HepG2 (cell line): Measurements from ENCODE around the gene GPT2. TPM values are rescaled to one million over a fixed set of nuclear protein-coding genes. Genes with fewer than 3 reads are reported as not detected.

ENCODE experiments used
- CHCHD3 ChIP-seq: sonication (generic); formaldehyde crosslinking; IDR thresholded peaks from 2 replicates; pipeline ENCODE4 v1.8.0; 2022; ENCODE audit warnings: mild to moderate bottlenecking, missing genetic modification reagents, moderate library complexity
- MIXL1 ChIP-seq: IDR thresholded peaks from 2 replicates; pipeline ENCODE4 v1.6.1; 2016
- MZF1 ChIP-seq: sonication (generic); formaldehyde crosslinking; IDR thresholded peaks from 2 replicates; pipeline ENCODE4 v1.8.1; 2023; ENCODE audit warnings: mild to moderate bottlenecking, missing genetic modification reagents, borderline replicate concordance
- PAX8 ChIP-seq: sonication (generic); formaldehyde crosslinking; IDR thresholded peaks from 2 replicates; pipeline ENCODE4 v1.8.0; 2022; ENCODE audit warnings: mild to moderate bottlenecking, missing genetic modification reagents, borderline replicate concordance
- POLR2AphosphoS2 ChIP-seq: IDR thresholded peaks from 2 replicates; pipeline ENCODE4 v1.6.1; 2011; ENCODE audit warnings: low read depth, low read length, improper control_type of control experiment
- TCF7 ChIP-seq: sonication (generic); IDR thresholded peaks from 2 replicates; pipeline ENCODE4 v1.6.1; 2016; ENCODE audit warnings: antibody characterized with exemption, low read depth
- ZNF235 ChIP-seq: sonication (generic); formaldehyde crosslinking; IDR thresholded peaks from 2 replicates; pipeline ENCODE4 v1.8.1; 2023; ENCODE audit warnings: mild to moderate bottlenecking, missing genetic modification reagents, borderline replicate concordance
- ZNF275 ChIP-seq: sonication (generic); formaldehyde crosslinking; IDR thresholded peaks from 2 replicates; pipeline ENCODE4 v1.8.0; 2022; ENCODE audit warnings: missing genetic modification reagents, mild to moderate bottlenecking, inconsistent platforms, borderline replicate concordance
- ZNF607 ChIP-seq: sonication (generic); formaldehyde crosslinking; IDR thresholded peaks from 2 replicates; pipeline ENCODE4 v1.5.1; 2020; ENCODE audit warnings: missing genetic modification reagents, mild to moderate bottlenecking, borderline replicate concordance
- ZNF737 ChIP-seq: sonication (generic); formaldehyde crosslinking; IDR thresholded peaks from 2 replicates; pipeline ENCODE4 v1.5.0; 2020; ENCODE audit warnings: missing genetic modification reagents, mild to moderate bottlenecking, borderline replicate concordance
- ZSCAN31 ChIP-seq: sonication (generic); formaldehyde crosslinking; IDR thresholded peaks from 2 replicates; pipeline ENCODE4 v1.5.0; 2020; ENCODE audit warnings: low read depth, mild to moderate bottlenecking, missing genetic modification reagents
- polyA plus RNA-seq, 8 experiments: library from polyadenylated mRNA; depleted of rRNA in 3 of 8; stranded (reverse) in 7 of 8; unstranded in 1 of 8; fragments of >200 nt; fragmentation: Illumina TruSeq in 4 of 8; extraction: Trizol in 4 of 8; gene quantifications; 2 replicates each; pipeline versions ENCODE4 v1.2.1 to v1.2.3, GENCODE V29; 2011 to 2016; ENCODE audit warnings: low read depth in 4 of 8, missing spikeins in 1 of 8, mixed read lengths in 1 of 8; ENCODE audit not compliant: insufficient read depth in 1 of 8
- total RNA-seq, 5 experiments: library from RNA; depleted of rRNA; stranded (reverse); fragments of >200 nt; fragmentation: Illumina TruSeq; extraction: Trizol; gene quantifications; 2 replicates each; pipeline ENCODE4 v1.2.3, GENCODE V29; 2016; ENCODE audit warnings: low read depth in 1 of 5
- TF ChIP-seq, protein P1 (sequence below): sonication (generic); formaldehyde crosslinking; IDR thresholded peaks from 2 replicates; pipeline ENCODE4 v1.4.0; 2020; ENCODE audit warnings: missing genetic modification reagents
- TF ChIP-seq, protein P2 (sequence below): sonication (generic); formaldehyde crosslinking; IDR thresholded peaks from 2 replicates; pipeline ENCODE4 v1.5.1; 2020; ENCODE audit warnings: missing genetic modification reagents, mild to moderate bottlenecking, borderline replicate concordance
- TF ChIP-seq, protein P3 (sequence below): sonication (generic); formaldehyde crosslinking; IDR thresholded peaks from 2 replicates; pipeline ENCODE4 v1.4.0; 2020; ENCODE audit warnings: missing genetic modification reagents, borderline replicate concordance
- TF ChIP-seq, protein P4 (sequence below): sonication (generic); formaldehyde crosslinking; IDR thresholded peaks from 2 replicates; pipeline ENCODE4 v1.9.0; 2021; ENCODE audit warnings: missing genetic modification reagents, mild to moderate bottlenecking, borderline replicate concordance

The GPT2 gene
- total and polyA plus RNA-seq, 2 of the 13 experiments (the other 11 are each of a cell fraction or from before 2014, with no cell fraction given) = 138 to 267 TPM

DNA sequence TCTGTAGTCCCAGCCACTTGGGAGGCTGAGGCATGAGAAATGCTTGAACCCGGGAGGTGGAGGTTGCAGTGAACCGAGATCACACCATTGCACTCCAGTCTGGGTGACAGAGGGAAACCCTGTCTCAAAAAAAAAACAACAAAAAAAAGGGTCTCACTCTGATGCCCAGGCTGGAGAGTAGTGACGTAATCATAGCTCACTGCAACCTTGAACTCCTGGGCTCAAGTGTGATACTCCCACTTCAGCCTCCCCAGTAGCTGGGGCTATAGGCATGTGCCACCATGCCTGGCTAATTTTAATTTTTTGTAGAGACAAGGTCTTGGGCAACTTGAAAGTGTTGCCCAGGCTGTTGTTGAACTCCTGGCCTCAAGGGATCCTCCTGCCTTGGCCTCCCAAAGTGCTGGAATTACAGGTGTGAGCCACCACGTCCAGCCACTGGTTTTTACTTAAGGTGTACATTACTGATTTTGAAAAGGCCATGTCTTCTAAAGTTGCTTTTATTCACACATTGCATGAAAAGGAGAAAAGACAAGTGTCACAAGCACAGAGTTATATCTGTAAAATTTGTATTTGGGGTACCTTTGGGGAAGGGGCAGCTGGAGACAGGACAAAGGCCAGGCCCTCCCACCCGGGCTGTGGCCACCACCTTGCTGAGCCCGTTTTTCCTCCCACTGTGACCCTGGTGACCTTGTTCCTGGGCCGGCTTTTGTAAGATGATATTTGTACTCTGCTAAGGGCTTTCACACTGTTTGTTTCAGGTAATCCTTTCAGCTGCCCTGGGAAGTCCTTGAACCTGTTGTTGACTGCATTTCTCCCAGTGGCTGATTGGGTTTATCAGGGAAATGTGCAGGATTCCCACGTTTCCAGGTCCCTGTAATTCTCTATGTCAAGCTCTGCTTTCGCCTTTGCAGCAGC, 11.5 kb downstream of the GPT2 start (continued):
- TF ChIP-seq, protein P1, sequence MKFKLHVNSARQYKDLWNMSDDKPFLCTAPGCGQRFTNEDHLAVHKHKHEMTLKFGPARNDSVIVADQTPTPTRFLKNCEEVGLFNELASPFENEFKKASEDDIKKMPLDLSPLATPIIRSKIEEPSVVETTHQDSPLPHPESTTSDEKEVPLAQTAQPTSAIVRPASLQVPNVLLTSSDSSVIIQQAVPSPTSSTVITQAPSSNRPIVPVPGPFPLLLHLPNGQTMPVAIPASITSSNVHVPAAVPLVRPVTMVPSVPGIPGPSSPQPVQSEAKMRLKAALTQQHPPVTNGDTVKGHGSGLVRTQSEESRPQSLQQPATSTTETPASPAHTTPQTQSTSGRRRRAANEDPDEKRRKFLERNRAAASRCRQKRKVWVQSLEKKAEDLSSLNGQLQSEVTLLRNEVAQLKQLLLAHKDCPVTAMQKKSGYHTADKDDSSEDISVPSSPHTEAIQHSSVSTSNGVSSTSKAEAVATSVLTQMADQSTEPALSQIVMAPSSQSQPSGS = peak; percentile 83; the same call in 1 of the 2 replicates
- TF ChIP-seq PAX8 (CRISPR knock-in tag) (no peak), POLR2AphosphoS2 (no peak), TCF7 (peak; percentile 85), ZNF737 (no peak), ZSCAN31 (CRISPR knock-in tag) (peak; percentile 71; the same call in 1 of the 2 replicates), ZNF607 (CRISPR knock-in tag) (peak; percentile 59; the same call in 1 of the 2 replicates), CHCHD3 (no peak), ZNF275 (no peak; the same call in 1 of the 2 replicates), MZF1 (CRISPR knock-in tag) (peak; percentile 87; the same call in 1 of the 2 replicates), MIXL1 (CRISPR knock-in tag) (peak; percentile 97), ZNF235 (CRISPR knock-in tag) (no peak)
- TF ChIP-seq, protein P2, sequence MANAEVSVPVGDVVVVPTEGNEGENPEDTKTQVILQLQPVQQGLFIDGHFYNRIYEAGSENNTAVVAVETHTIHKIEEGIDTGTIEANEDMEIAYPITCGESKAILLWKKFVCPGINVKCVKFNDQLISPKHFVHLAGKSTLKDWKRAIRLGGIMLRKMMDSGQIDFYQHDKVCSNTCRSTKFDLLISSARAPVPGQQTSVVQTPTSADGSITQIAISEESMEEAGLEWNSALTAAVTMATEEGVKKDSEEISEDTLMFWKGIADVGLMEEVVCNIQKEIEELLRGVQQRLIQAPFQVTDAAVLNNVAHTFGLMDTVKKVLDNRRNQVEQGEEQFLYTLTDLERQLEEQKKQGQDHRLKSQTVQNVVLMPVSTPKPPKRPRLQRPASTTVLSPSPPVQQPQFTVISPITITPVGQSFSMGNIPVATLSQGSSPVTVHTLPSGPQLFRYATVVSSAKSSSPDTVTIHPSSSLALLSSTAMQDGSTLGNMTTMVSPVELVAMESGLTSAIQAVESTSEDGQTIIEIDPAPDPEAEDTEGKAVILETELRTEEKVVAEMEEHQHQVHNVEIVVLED (CRISPR knock-in tag) = peak; percentile 60; the same call in 1 of the 2 replicates
- TF ChIP-seq, protein P3, sequence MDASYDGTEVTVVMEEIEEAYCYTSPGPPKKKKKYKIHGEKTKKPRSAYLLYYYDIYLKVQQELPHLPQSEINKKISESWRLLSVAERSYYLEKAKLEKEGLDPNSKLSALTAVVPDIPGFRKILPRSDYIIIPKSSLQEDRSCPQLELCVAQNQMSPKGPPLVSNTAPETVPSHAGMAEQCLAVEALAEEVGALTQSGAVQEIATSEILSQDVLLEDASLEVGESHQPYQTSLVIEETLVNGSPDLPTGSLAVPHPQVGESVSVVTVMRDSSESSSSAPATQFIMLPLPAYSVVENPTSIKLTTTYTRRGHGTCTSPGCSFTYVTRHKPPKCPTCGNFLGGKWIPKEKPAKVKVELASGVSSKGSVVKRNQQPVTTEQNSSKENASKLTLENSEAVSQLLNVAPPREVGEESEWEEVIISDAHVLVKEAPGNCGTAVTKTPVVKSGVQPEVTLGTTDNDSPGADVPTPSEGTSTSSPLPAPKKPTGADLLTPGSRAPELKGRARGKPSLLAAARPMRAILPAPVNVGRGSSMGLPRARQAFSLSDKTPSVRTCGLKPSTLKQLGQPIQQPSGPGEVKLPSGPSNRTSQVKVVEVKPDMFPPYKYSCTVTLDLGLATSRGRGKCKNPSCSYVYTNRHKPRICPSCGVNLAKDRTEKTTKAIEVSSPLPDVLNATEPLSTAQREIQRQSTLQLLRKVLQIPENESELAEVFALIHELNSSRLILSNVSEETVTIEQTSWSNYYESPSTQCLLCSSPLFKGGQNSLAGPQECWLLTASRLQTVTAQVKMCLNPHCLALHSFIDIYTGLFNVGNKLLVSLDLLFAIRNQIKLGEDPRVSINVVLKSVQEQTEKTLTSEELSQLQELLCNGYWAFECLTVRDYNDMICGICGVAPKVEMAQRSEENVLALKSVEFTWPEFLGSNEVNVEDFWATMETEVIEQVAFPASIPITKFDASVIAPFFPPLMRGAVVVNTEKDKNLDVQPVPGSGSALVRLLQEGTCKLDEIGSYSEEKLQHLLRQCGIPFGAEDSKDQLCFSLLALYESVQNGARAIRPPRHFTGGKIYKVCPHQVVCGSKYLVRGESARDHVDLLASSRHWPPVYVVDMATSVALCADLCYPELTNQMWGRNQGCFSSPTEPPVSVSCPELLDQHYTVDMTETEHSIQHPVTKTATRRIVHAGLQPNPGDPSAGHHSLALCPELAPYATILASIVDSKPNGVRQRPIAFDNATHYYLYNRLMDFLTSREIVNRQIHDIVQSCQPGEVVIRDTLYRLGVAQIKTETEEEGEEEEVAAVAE = peak; percentile 2; the same call in 1 of the 2 replicates
- TF ChIP-seq, protein P4, sequence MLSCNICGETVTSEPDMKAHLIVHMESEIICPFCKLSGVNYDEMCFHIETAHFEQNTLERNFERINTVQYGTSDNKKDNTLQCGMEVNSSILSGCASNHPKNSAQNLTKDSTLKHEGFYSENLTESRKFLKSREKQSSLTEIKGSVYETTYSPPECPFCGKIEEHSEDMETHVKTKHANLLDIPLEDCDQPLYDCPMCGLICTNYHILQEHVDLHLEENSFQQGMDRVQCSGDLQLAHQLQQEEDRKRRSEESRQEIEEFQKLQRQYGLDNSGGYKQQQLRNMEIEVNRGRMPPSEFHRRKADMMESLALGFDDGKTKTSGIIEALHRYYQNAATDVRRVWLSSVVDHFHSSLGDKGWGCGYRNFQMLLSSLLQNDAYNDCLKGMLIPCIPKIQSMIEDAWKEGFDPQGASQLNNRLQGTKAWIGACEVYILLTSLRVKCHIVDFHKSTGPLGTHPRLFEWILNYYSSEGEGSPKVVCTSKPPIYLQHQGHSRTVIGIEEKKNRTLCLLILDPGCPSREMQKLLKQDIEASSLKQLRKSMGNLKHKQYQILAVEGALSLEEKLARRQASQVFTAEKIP (CRISPR knock-in tag) = no peak
